Adrenal gland (tissue), 12 donors: ENCODE measurements around the gene HPSE2. TPM values are rescaled to one million over a fixed set of nuclear protein-coding genes. Genes with fewer than 3 reads are reported as not detected.

Experiments used
- DNase-seq, 7 donors: peaks; one replicate each; pipeline ENCODE4 v3.0.0-alpha.2; 2019 to 2020
- H3K27ac ChIP-seq, 5 donors: fragments of 200-600 bp; sonication (generic) in 4 of 5; 1 replicate in 3 of 5; 2 replicates in 2 of 5; pipeline versions ENCODE4 v1.5.1 to v1.8.0; 2016 to 2020; ENCODE audit warnings: mild to moderate bottlenecking in 1 of 5
- H3K27me3 ChIP-seq: fragments of 200-600 bp; 2 replicates; pipeline ENCODE4 v1.8.0; 2021
- H3K36me3 ChIP-seq, 2 donors: fragments of 200-600 bp; replicated peaks in 1 of 2; 1 replicate in 1 of 2; 2 replicates in 1 of 2; pipeline versions ENCODE4 v1.5.1 to v1.8.0; 2018 to 2022
- H3K4me1 ChIP-seq, 2 donors: fragments of 200-600 bp; replicated peaks in 1 of 2; 1 replicate in 1 of 2; 2 replicates in 1 of 2; pipeline versions ENCODE4 v1.5.1 to v1.8.0; 2018 to 2021
- H3K4me3 ChIP-seq, 4 donors: fragments of 200-600 bp; sonication (generic) in 3 of 4; one replicate each; pipeline ENCODE4 v1.5.1; 2016 to 2018
- H3K9me3 ChIP-seq, 3 donors: fragments of 200-600 bp; sonication (generic) in 1 of 3; replicated peaks in 1 of 3; 1 replicate in 2 of 3; 2 replicates in 1 of 3; pipeline versions ENCODE4 v1.5.1 to v1.8.0; 2016 to 2021
- POLR2A ChIP-seq, 2 donors: fragments of 450-650 bp; IDR thresholded peaks; one replicate each; pipeline ENCODE4 v1.6.1; 2017; ENCODE audit warnings: antibody characterized with exemption in 2 of 2, mild to moderate bottlenecking in 2 of 2, moderate library complexity in 1 of 2
- WGBS, 4 donors: extraction: QIAGEN DNeasy Blood & Tissue Kit in 2 of 4; methylation state at CpG; one replicate each; pipeline versions ENCODE4 v1.1.5 to v1.1.7; 2013 to 2017; 5-methylcytosine and 5-hydroxymethylcytosine counted together
- intact Hi-C, 2 donors: fragments of 100-400 bp; cut with DNase I; formaldehyde crosslinking; loops; one replicate each; pipeline versions ENCODE4 v1.14.1 to v1.15.0; 2022 to 2023
- polyA plus RNA-seq, 3 donors: library from polyadenylated mRNA; stranded (reverse); fragments of 200-250 nt in 2 of 3; fragments of 350-450 nt in 1 of 3; fragmentation: Illumina TruSeq in 1 of 3; extraction: RNeasy Lipid Tissue Mini Kit (QIAGEN cat#74804) in 1 of 3; gene quantifications; one replicate each; pipeline ENCODE4 v1.2.3, GENCODE V29; 2013 to 2014
- total RNA-seq, 9 donors: library from RNA; depleted of rRNA in 4 of 9; stranded (reverse); fragments of >200 nt in 4 of 9; fragments of 120-200 nt in 1 of 9; fragmentation: NEBNext Ultra II Directional in 1 of 9; extraction: Animal tissue kit (Norgen Biotek cat#: 25700) in 1 of 9; gene quantifications; one replicate each; pipeline versions ENCODE4 v1.1.0 to v1.2.4, GENCODE V29; 2013 to 2023
- TF ChIP-seq, protein P1 (sequence below), 6 experiments: fragments of 450-650 bp in 4 of 6; fragments of 200-600 bp in 2 of 6; sonication (generic) in 1 of 6; IDR thresholded peaks; 1 replicate in 5 of 6; 2 replicates in 1 of 6; pipeline versions ENCODE4 v1.5.1 to v1.8.0; 2016 to 2021; ENCODE audit warnings: antibody characterized with exemption in 6 of 6, mild to moderate bottlenecking in 2 of 6, moderate library complexity in 1 of 6
- donor health status: healthy with polysubstance abuse.
- donor health status: Bipolar disorder and iron deficiency.
- donor health status: DM: yes; HTN: yes; CAD: no.
- donor health status: DM: no; HTN: no; CAD: no.
- donor health status: DM: no; HTN: no; CAD: no.
- donor health status: DM: yes; HTN: yes; CAD: no.

HPSE2 gene
- total and polyA plus RNA-seq, 12 donors = under 0.01 to 0.16 (median 0.10) TPM; not detected in 9

DNA sequence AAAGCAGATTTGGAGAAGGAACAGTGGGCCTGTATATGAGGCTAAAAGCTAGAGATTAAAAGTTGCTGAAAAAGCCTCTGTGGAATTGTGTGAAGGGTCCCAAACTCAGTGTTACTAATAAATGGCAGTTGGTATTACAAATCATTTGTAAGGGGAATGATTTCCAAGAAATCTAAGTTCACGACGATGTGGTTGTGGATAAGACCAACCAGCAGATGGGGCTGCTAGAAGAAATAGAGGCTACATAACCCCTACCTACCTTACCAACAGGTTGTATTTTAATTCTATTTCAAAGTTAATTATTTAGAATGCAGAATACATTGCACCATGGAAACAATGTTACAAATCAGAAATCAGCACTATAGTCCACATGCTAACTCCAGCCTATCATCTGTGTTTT lies 377.1 kb downstream of the HPSE2 start:
- Histone ChIP-seq H3K9me3 (no peaks in the 10 kb centered on the region), H3K27ac (no peak overlapping the region), H3K27me3 (no peaks in the 10 kb centered on the region), H3K4me1 (no peaks in the 10 kb centered on the region), H3K4me3 (no peak overlapping the region), H3K36me3 (no peaks in the 10 kb centered on the region)
- DNase-seq = no peak
- 61 to 76% (median 73%) methylated on average over 2 of the region's 2 CpGs for WGBS, 4 donors
- intact Hi-C loops = no loop called here
- TF ChIP-seq, protein P1, sequence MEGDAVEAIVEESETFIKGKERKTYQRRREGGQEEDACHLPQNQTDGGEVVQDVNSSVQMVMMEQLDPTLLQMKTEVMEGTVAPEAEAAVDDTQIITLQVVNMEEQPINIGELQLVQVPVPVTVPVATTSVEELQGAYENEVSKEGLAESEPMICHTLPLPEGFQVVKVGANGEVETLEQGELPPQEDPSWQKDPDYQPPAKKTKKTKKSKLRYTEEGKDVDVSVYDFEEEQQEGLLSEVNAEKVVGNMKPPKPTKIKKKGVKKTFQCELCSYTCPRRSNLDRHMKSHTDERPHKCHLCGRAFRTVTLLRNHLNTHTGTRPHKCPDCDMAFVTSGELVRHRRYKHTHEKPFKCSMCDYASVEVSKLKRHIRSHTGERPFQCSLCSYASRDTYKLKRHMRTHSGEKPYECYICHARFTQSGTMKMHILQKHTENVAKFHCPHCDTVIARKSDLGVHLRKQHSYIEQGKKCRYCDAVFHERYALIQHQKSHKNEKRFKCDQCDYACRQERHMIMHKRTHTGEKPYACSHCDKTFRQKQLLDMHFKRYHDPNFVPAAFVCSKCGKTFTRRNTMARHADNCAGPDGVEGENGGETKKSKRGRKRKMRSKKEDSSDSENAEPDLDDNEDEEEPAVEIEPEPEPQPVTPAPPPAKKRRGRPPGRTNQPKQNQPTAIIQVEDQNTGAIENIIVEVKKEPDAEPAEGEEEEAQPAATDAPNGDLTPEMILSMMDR (IDR thresholded peaks at IDR 0.05) = no peak
- no peak for TF ChIP-seq POLR2A (IDR thresholded peaks at IDR 0.05)

DNA sequence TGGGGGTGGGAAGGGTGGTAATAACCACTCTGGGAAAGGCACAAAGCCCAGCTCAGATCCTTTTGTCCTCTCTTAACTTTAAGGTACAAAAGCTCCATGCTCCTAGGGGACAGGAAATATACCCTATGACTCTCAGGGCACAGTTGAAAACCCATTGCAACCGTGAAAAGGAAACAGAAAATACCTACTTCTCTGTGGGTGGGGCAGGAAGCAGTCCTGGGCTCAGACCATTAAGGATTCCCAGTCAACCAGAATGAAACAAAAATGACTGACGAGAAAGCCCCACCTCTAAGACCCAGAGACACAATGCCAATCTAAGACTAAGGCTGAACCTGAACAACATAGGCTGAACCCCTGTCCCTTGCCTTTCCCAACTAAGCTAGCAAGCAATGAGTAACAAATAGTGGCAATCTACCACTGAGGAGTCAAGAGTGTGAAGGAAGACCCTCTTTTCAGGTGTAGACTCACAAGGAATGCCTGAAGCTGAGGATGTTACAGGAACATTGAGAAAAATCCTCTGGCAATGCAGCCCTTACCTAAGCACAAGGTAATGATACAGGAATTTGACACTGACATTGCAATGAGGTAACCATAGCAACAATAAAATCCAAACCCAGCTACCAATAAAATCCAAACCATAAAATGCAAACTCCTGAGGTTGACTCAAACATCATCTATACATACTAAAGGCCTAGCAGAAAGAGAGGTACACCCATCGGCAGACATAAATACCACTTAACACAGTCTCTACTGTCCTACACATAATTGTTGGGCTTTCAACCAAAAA lies 380.1 kb downstream of the HPSE2 start:
- no peaks in the 10 kb centered on the region for H3K4me1 ChIP-seq
- no peaks in the 10 kb centered on the region for H3K36me3 ChIP-seq
- WGBS, 4 donors = 68 to 72% (median 70%) methylated on average over 3 of the region's 3 CpGs
- intact Hi-C loops = no loop called here
- TF ChIP-seq, protein P1 (IDR thresholded peaks at IDR 0.05) = no peak
- TF ChIP-seq POLR2A (IDR thresholded peaks at IDR 0.05) = no peak
- H3K27ac ChIP-seq = no peak overlapping the region
- H3K4me3 ChIP-seq = no peak overlapping the region
- H3K27me3 ChIP-seq = no peaks in the 10 kb centered on the region
- no peaks in the 10 kb centered on the region for H3K9me3 ChIP-seq
- no peak for DNase-seq

DNA sequence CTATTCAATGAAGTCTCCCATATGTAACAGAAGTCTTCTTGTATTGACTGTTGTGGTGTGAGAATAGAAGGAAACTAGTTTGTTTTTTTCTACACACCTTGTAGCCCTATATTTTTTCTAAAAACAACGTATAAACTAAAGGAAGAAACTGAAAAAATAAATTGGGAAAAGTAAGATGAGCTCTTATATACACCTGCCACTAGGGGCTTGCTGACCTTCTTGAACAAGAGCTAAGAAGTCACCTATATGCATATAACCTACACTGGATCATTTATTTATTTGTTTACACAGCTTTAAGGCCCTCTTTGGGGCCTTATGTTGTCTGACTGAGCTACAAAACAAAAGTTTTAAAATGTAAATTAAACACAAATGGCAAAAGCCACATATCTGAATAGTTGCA lies 383.0 kb downstream of the HPSE2 start:
- H3K36me3 ChIP-seq = no peaks in the 10 kb centered on the region
- H3K4me1 ChIP-seq = no peaks in the 10 kb centered on the region
- intact Hi-C loops = no loop called here
- H3K27me3 ChIP-seq = no peaks in the 10 kb centered on the region
- no peak overlapping the region for H3K4me3 ChIP-seq
- no peak overlapping the region for H3K27ac ChIP-seq
- no peak for TF ChIP-seq POLR2A (IDR thresholded peaks at IDR 0.05)
- TF ChIP-seq, protein P1 (IDR thresholded peaks at IDR 0.05) = no peak
- DNase-seq = no peak
- no peaks in the 10 kb centered on the region for H3K9me3 ChIP-seq
- WGBS, 4 donors = 55 to 68% (median 56%) methylated on average over 1 of the region's 1 CpG

DNA sequence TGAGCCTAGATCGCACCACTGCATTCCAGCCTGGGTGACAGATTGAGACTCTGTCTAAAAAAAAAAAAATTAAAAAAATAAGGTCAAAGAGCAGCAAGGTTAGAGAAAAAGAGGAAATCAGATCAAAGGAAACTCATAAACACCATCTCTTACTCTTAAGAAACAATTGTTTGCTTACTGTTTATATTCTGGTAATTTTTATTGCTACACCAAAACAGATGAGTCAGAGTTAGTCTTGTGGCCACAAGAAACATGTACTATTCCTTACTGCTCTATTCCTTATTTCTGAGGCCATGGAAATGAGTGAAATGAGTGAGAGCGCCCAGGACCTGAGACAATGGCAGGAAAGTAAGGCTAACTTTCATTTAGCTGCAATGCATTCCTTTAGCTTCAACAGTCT lies 387.3 kb downstream of the HPSE2 start:
- Histone ChIP-seq H3K27ac (no peak overlapping the region), H3K9me3 (no peaks in the 10 kb centered on the region), H3K27me3 (no peaks in the 10 kb centered on the region), H3K4me1 (no peaks in the 10 kb centered on the region), H3K4me3 (no peak overlapping the region), H3K36me3 (no peaks in the 10 kb centered on the region)
- 81 to 95% (median 85%) methylated on average over 2 of the region's 2 CpGs for WGBS, 4 donors
- no peak for DNase-seq
- TF ChIP-seq POLR2A (IDR thresholded peaks at IDR 0.05) = no peak
- TF ChIP-seq, protein P1 (IDR thresholded peaks at IDR 0.05) = no peak
- intact Hi-C loops = no loop called here
